ENCODE results near the gene PNMA8A. TPM values are rescaled to one million over a fixed set of nuclear protein-coding genes. Genes with fewer than 3 reads are reported as not detected.
A peak's percentile ranks its signal among the peaks of the same experiment; 100 is the strongest.
"Not testable (repeated sequence)": the region's sequence is repeated elsewhere in the genome, so short reads cannot be mapped to it uniquely, and the experiment has no call there.

Gene PNMA8A, protein sequence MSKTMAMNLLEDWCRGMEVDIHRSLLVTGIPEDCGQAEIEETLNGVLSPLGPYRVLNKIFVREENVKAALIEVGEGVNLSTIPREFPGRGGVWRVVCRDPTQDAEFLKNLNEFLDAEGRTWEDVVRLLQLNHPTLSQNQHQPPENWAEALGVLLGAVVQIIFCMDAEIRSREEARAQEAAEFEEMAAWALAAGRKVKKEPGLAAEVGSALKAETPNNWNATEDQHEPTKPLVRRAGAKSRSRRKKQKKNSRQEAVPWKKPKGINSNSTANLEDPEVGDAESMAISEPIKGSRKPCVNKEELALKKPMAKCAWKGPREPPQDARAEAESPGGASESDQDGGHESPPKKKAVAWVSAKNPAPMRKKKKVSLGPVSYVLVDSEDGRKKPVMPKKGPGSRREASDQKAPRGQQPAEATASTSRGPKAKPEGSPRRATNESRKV
- polyA plus RNA-seq (ENCODE audit: insufficient read length in 3 of 3): 10 to 100 TPM; 52.7 to 72.2 (median 57.2) TPM

DNA sequence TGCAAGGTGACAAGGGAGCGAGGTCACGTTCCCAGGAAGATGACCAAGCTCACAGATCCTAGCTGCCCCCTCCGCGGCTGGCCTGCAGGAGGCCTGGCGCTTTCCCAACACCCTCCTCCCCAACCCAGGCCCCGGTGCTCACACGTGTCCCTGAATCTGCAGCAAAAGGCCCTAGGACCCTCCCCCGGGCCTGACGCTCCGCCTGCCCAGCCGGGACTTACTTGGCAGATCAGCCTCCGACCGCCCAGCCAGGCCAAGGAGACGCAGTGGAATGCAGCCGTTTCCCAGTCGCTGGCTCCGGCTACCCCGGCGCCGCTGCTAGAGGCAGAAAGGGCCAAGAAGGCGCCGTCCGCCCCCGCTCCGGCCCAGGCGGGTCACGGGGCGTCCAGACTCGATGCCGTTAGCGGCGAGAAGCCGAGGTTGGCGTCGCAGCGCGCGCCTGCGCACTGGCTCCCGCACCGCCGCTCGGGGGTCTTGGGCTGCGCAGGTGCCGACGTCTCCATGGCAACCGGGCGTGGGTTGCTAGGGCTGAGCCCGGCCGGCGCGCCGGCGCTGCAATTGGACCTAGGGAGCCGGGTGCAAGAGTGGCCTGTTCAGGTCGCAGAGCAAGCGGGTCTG lies at the start of gene PNMA8A:
Gene PNMA8A, minus strand, starts transcription at position 448 of the 618 bp plus-strand sequence. CDS start 528 bp downstream, outside the sequence.
- peak in 2 of 3 donors; percentile 84 to 89 for DNase-seq (ENCODE audit: low read depth in 3 of 3, low spot score in 2 of 3)

GRCh38 chr19:46520616-46521015 lies 49.3 kb upstream of the PNMA8A start:
- no peak for DNase-seq (ENCODE audit: low read depth in 3 of 3, low spot score in 2 of 3)

DNA sequence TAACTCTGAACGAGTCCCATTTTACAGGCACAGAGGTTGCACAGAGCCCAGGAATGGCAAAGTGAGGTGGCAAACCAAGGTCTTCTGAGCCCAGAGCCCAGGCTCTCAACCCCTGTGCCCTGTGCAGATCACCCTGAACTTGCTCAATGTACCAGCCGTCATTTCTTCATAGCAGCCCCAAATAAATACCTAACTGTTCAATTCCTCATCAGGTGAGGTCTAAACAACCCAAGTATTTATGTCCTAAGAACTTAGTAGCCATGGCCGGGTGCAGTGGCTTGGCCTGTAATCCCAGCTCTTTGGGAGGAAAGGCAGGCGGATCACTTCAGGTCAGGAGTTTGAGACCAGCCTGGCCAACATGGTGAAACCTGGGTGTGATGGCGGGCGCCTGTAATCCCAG lies 46.1 kb upstream of the PNMA8A start:
- DNase-seq (ENCODE audit: low read depth in 3 of 3, low spot score in 2 of 3): no peak

GRCh38 chr19:46515879-46516350 lies 44.6 kb upstream of the PNMA8A start:
- no peak for DNase-seq (ENCODE audit: low read depth in 3 of 3, low spot score in 2 of 3)

DNA sequence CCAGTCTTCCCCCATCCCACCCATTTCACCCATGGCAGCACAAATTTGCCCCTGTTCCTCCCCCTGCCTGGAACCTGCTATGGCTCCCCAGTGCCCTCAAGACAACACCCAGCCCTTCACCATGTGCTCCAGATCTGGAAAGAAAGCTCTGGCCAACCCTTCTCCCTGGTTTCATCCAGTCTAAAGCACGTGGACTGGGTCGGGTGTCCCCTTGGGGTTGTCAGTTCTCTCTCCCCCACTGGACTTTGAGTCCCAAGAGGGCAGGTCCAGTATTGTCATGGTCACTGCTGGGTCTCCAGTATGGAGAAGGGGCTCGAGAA lies 43.9 kb upstream of the PNMA8A start:
- no peak for DNase-seq (ENCODE audit: low read depth in 3 of 3, low spot score in 2 of 3)

- no peak for DNase-seq (ENCODE audit: low read depth in 3 of 3, low spot score in 2 of 3)
Measured at GRCh38 chr19:46514589-46515289, 43.4 kb upstream of the PNMA8A start.

- peak in 1 of 3 donors; percentile 49 for DNase-seq (ENCODE audit: low read depth in 3 of 3, low spot score in 2 of 3)
Measured at GRCh38 chr19:46513461-46514236, 42.3 kb upstream of the PNMA8A start.

GRCh38 chr19:46511237-46511636 lies 39.9 kb upstream of the PNMA8A start:
- no peak for DNase-seq (ENCODE audit: low read depth in 3 of 3, low spot score in 2 of 3)

DNA sequence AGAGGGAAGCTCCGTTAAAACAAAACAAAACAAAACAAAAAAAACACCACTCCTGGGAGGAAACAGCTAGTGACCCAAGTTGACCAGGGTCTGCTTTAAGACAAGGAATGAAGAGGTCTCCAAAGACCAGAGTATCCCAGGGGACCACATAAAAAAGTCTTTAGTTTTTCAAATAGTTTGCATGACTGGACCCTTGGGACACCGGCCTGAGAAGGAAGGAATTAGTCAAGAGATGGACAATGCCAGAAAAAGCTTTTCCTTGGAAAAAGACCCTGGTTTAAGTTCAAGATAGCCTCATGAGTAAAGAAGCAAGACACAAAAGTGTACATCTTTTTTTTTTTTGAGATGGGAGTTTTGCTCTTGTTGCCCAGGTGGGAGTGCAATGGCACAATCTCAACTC lies 36.8 kb upstream of the PNMA8A start:
- no peak for DNase-seq (ENCODE audit: low read depth in 3 of 3, low spot score in 2 of 3)

DNA sequence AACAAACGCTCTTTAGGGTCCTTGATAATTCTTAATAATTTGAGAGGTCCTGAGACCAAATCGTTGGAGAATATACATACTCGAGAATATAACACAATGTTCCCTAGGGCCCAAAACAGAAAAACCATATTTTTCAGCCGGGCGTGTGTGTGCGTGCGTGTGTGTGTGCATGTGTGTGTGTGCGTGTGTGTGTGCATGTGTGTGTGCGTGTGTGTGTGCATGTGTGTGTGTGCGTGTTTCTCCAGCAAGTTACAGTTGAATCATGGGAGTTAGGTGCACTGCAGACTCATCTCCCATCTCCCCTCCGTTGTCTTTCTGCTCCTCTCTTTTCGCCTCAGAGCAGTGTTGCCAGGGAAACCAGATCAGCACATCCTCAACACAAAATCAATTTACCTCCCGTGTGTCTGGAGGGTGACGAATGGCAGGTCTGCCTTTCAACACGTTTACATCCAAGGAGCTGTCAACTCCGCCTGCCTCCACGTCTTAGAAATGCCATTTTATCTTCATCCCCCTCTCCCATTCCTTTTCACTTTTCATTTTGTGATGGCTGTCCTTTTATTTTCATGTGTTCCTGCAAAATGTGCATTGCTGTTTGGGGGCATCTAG lies 32.6 kb upstream of the PNMA8A start:
- no peak for DNase-seq (ENCODE audit: low read depth in 3 of 3, low spot score in 2 of 3)

- DNase-seq (ENCODE audit: low read depth in 3 of 3, low spot score in 2 of 3): no peak
Measured at GRCh38 chr19:46502891-46503290, 31.5 kb upstream of the PNMA8A start.

DNA sequence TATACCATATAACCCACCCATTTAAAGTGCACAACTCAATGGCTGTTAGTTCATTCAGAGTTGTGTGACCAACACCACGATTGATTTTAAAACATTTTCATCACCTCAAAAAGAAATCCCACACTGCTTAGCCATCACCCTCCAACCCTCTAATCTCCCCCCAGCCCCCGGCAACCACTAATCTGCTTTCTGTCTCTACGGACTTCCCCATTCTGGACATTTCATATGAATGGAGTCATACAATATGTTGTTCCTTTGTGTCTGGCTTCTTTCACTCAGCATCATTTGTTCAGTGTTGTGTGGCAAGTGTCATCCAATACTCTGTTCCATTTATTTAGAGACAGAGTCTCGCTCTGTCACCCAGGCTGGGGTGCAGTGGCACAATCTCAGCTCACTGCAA lies 28.3 kb upstream of the PNMA8A start:
- no peak for DNase-seq (ENCODE audit: low read depth in 3 of 3, low spot score in 2 of 3)

GRCh38 chr19:46497773-46498172 lies 26.4 kb upstream of the PNMA8A start:
- no peak for DNase-seq (ENCODE audit: low read depth in 3 of 3, low spot score in 2 of 3)

GRCh38 chr19:46496886-46497285 lies 25.5 kb upstream of the PNMA8A start:
- DNase-seq (ENCODE audit: low read depth in 3 of 3, low spot score in 2 of 3): not testable (repeated sequence)

DNA sequence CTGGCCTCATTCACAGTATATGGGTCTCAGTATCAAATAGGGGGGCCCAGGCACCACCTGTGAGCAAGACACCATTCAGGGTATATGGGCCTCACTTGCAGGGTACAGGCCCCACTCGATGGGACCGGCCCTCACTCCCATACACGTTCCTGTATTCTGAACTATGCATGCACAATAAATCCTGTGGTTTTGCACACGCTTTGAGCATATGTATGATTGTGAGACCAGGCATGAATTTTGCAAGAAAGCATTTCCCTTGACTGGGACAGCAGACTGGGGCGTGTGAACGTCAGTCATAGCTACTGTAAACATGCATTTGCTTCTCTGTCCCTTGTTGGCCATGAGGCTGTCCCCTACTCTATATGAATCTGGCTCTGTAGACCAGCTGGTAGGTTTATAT lies 24.9 kb upstream of the PNMA8A start:
- DNase-seq (ENCODE audit: low read depth in 3 of 3, low spot score in 2 of 3): no peak

- peak in 1 of 3 donors; percentile 91 for DNase-seq (ENCODE audit: low read depth in 3 of 3, low spot score in 2 of 3)
Measured at GRCh38 chr19:46495786-46496099, 24.4 kb upstream of the PNMA8A start, which contains the start of gene PNMA8B. Gene PNMA8B, minus strand, starts transcription at chr19:46495867. Its CDS starts 402 bp downstream, at chr19:46495465.

DNA sequence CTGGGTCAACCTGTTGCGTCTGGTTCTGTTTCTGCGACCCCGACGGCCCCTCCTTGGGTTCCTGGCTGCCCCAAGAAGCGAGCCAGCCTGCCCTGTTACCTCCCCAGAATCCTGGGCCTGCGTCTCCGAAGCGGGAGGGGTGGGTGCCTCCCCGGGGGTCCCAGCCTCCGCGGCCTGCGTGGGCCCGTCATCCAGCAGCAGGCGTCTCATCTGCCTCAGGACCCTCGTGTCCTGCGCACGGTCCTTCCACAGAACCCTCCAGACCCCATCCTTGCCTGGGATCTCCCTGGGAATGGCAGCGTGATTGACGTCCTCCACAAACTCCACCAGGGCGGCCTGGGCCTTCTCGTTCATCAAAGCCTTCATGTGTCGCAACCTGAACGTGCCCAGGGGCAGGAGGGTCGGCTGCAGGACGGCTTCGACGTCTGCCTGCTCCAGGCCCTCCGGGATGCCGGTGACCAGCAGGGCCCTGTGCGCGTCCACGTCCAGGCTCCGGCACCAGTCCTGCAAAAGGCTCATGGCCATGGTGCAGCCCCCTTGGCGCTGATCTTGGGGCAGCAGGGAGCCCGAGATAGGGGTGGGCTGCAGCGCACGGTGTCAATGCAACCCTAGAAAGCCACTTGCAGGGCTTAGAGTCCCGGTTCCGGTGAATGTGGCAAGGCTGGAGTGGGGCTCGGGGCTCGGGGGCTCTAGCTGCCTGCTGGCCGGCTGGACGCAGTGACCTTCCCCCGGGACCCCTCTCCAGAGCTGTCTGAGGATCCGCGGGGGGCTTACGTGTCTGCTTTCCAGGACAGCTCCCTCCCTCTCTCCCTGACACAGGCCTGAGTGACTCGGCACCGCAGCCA lies 23.8 kb upstream of the PNMA8A start:
- DNase-seq (ENCODE audit: low read depth in 3 of 3, low spot score in 2 of 3): no peak

DNA sequence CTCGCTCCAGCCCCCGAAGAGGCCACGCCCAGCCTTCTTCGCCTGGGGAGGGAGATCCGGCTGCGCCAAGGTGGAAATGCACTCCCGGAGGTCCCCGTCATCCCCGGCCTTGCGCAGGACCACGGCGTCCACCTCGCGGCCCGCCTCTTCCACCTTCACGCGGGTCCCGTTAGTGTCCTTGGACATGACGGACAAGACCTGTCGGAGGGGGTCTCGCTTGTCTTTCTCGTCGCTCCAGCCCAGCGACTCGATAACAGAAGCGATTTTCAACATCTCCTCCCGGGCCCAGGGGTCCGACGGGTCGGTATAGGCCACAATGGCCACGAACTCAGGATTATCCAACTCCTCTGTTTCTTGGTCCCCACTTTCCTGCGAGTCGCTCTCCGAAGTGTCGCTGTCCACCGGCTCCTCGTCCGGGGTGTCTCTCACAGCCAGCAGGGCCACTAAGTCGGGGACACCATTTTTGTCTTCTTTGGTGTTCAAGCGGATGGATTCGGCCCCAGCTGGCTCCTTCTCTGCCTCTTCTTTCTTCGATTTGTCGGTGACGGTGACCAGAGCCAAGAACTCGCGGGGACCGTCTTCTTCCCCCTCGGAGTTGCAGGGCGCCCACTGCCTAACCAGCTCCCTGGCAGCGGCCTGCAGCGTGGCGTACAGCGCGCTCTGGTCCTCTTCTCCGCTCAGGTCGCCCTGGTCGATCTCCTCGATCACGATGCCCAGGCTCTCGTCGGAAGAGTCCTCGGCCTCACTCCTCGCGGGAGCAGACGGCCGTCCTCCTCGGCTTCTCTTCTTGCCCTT lies 23.0 kb upstream of the PNMA8A start:
- DNase-seq (ENCODE audit: low read depth in 3 of 3, low spot score in 2 of 3): no peak

Measured in right renal cortex interstitium (tissue), 3 donors.